ENCODE results near the gene TPRX2. TPM values are rescaled to one million over a fixed set of nuclear protein-coding genes. Genes with fewer than 3 reads are reported as not detected.

The TPRX2 gene
- total and polyA plus RNA-seq, 2 donors (not counting 1 experiment from before 2014, with no cell fraction given) = not detected

DNA sequence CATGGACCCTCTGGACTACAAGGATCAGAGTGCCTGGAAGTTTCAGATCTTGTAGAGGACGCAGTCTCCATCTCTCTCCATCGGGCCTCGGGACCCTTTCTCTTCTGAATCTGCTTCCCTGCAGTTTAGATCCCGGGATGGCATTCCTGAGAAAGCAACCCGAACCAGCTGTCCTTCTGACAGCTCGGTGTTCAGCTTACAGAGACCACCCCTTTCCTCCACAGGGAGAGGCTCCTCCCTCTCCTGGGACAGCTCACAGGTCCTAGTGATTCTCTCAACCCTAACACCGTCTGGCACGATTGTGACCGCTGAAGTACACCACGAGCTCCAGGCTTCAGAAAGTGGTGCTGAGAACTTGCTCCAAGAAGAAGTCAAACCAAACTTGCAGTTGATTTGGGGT, 19.1 kb upstream of the TPRX2 start:
- Histone ChIP-seq H2AFZ (ENCODE audit: insufficient read depth, low read depth, low read length, poor library complexity, severe bottlenecking) (no peak overlapping the region), H4K20me1 (ENCODE audit: control insufficient read depth, insufficient read depth, low read length, poor library complexity, severe bottlenecking) (no peaks in the 10 kb centered on the region), H3K27ac (ENCODE audit: low read length in 2 of 2) (no peak overlapping the region), H3K4me1 (ENCODE audit: control insufficient read depth in 2 of 2, insufficient read depth in 2 of 2, low read length in 2 of 2) (no peaks in the 10 kb centered on the region), H3K4me2 (replicated peaks; ENCODE audit: low read depth, low read length, poor library complexity, severe bottlenecking) (no peak overlapping the region), H3K36me3 (replicated peaks in 1 of 2; ENCODE audit: control extremely low read depth in 1 of 2, control insufficient read depth in 1 of 2, extremely low read depth in 1 of 2, insufficient read depth in 2 of 2, low read length in 1 of 2) (no peaks in the 10 kb centered on the region), H3K9me3 (ENCODE audit: control extremely low read depth in 1 of 3, control insufficient read depth in 2 of 3, insufficient read depth in 1 of 3, low read length in 2 of 3) (peaks cover 0 to 4% (median 0%) of the 10 kb centered on the region in 3 donors), H3K27me3 (replicated peaks in 1 of 4; ENCODE audit: control extremely low read depth in 1 of 4, control insufficient read depth in 3 of 4, insufficient read depth in 4 of 4, low read length in 3 of 4) (peaks cover 0 to 2% (median 0%) of the 10 kb centered on the region in 4 experiments), H3K79me2 (ENCODE audit: control insufficient read depth, insufficient read depth, low read length) (no peaks in the 10 kb centered on the region), H3K4me3 (ENCODE audit: control extremely low read depth in 1 of 5, extremely low read depth in 1 of 5, insufficient read depth in 1 of 5, low read depth in 2 of 5, low read length in 4 of 5) (no peak overlapping the region), H3K9ac (ENCODE audit: low read length) (no peak overlapping the region)
- no peak for DNase-seq
- peaks cover 16% of the 10 kb centered on the region for H3K27me3 Mint-ChIP-seq
- ATAC-seq (ENCODE audit: low read depth) = no peak
- 58% methylated on average over 10 of the region's 10 CpGs for WGBS (ENCODE audit: insufficient coverage)
- POLR2A ChIA-PET = no interaction called here
- no peak overlapping the region for H3K4me3 Mint-ChIP-seq
- no peaks in the 10 kb centered on the region for H3K9me3 Mint-ChIP-seq (ENCODE audit: insufficient read depth)
- H3K4me1 Mint-ChIP-seq = no peaks in the 10 kb centered on the region
- CTCF ChIA-PET = no interaction called here
- TF ChIP-seq, protein P1, sequence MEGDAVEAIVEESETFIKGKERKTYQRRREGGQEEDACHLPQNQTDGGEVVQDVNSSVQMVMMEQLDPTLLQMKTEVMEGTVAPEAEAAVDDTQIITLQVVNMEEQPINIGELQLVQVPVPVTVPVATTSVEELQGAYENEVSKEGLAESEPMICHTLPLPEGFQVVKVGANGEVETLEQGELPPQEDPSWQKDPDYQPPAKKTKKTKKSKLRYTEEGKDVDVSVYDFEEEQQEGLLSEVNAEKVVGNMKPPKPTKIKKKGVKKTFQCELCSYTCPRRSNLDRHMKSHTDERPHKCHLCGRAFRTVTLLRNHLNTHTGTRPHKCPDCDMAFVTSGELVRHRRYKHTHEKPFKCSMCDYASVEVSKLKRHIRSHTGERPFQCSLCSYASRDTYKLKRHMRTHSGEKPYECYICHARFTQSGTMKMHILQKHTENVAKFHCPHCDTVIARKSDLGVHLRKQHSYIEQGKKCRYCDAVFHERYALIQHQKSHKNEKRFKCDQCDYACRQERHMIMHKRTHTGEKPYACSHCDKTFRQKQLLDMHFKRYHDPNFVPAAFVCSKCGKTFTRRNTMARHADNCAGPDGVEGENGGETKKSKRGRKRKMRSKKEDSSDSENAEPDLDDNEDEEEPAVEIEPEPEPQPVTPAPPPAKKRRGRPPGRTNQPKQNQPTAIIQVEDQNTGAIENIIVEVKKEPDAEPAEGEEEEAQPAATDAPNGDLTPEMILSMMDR (IDR thresholded peaks at IDR 0.05) = no peak
- no peak for TF ChIP-seq EZH2 (IDR thresholded peaks at IDR 0.05; ENCODE audit: borderline replicate concordance, insufficient read depth, low read depth, low read length, poor library complexity, severe bottlenecking)
- H3K27ac Mint-ChIP-seq = no peak overlapping the region
- intact Hi-C loops (cut with micrococcal nuclease) = no loop called here

DNA sequence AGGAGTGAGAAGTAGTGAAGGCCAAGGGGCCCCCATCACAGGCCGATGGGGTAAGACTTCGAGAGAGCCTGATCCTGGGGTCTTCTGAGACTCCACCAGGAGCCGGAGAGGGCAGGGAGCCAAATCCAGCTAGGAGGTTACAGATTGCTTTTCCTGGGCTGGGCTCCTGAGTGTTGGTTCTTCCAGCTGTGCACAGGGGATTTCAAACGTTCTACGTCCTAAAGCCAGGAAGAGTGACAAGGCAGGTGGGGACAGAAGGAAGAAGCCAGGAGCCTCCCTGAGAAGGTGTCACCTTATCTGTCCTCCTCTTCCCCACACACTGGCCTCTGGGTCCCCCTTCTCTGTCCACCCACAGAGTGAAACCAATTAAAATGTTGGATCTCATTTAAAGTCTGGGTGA, 16.1 kb upstream of the TPRX2 start:
- Histone ChIP-seq H3K4me2 (replicated peaks; ENCODE audit: low read depth, low read length, poor library complexity, severe bottlenecking) (no peak overlapping the region), H3K79me2 (ENCODE audit: control insufficient read depth, insufficient read depth, low read length) (no peaks in the 10 kb centered on the region), H4K20me1 (ENCODE audit: control insufficient read depth, insufficient read depth, low read length, poor library complexity, severe bottlenecking) (no peaks in the 10 kb centered on the region), H3K27me3 (replicated peaks in 1 of 4; ENCODE audit: control extremely low read depth in 1 of 4, control insufficient read depth in 3 of 4, insufficient read depth in 4 of 4, low read length in 3 of 4) (peaks cover 0 to 5% (median 0%) of the 10 kb centered on the region in 4 experiments), H3K9me3 (ENCODE audit: control extremely low read depth in 1 of 3, control insufficient read depth in 2 of 3, insufficient read depth in 1 of 3, low read length in 2 of 3) (no peaks in the 10 kb centered on the region), H3K4me3 (ENCODE audit: control extremely low read depth in 1 of 5, extremely low read depth in 1 of 5, insufficient read depth in 1 of 5, low read depth in 2 of 5, low read length in 4 of 5) (no peak overlapping the region), H3K36me3 (replicated peaks in 1 of 2; ENCODE audit: control extremely low read depth in 1 of 2, control insufficient read depth in 1 of 2, extremely low read depth in 1 of 2, insufficient read depth in 2 of 2, low read length in 1 of 2) (no peaks in the 10 kb centered on the region), H3K4me1 (ENCODE audit: control insufficient read depth in 2 of 2, insufficient read depth in 2 of 2, low read length in 2 of 2) (no peaks in the 10 kb centered on the region), H3K9ac (ENCODE audit: low read length) (no peak overlapping the region), H2AFZ (ENCODE audit: insufficient read depth, low read depth, low read length, poor library complexity, severe bottlenecking) (no peak overlapping the region), H3K27ac (ENCODE audit: low read length in 2 of 2) (no peak overlapping the region)
- intact Hi-C loops (cut with micrococcal nuclease) = no loop called here
- ChIA-PET CTCF (interaction anchor here (0.5 kb wide), 1 partner anchor 983 kb away, joined by 3 read pairs; no protein-coding TSS in a partner anchor), POLR2A (no interaction called here)
- Mint-ChIP-seq H3K9me3 (ENCODE audit: insufficient read depth) (no peaks in the 10 kb centered on the region), H3K4me1 (no peaks in the 10 kb centered on the region), H3K4me3 (no peak overlapping the region), H3K27me3 (peaks cover 23% of the 10 kb centered on the region), H3K27ac (no peak overlapping the region)
- ATAC-seq (ENCODE audit: low read depth) = no peak
- DNase-seq = no peak
- TF ChIP-seq, protein P1 (IDR thresholded peaks at IDR 0.05) = no peak
- TF ChIP-seq EZH2 (IDR thresholded peaks at IDR 0.05; ENCODE audit: borderline replicate concordance, insufficient read depth, low read depth, low read length, poor library complexity, severe bottlenecking) = no peak
- 76% methylated on average over 3 of the region's 5 CpGs for WGBS (ENCODE audit: insufficient coverage)
